CD4-positive, alpha-beta T cell treated with Interleukin-4 for 1 hour (primary cell): ENCODE data around the gene HTR4.
"Not testable (repeated sequence)": the region's sequence is repeated elsewhere in the genome, so short reads cannot be mapped to it uniquely, and the experiment has no call there.

ENCODE experiments used
- DNase-seq, 2 donors: peaks; one replicate each; pipeline ENCODE4 v3.0.0-alpha.2; 2020 to 2022

The HTR4 gene

GRCh38 chr5:148599187-148599586 is 55.1 kb downstream of the HTR4 start:
- no peak for DNase-seq

- no peak for DNase-seq
Measured at GRCh38 chr5:148595697-148596096, 58.6 kb downstream of the HTR4 start.

GRCh38 chr5:148586796-148587195 is 67.5 kb downstream of the HTR4 start:
- no peak for DNase-seq

- DNase-seq: no peak
Measured at GRCh38 chr5:148585988-148586387, 68.3 kb downstream of the HTR4 start.

- no peak for DNase-seq
Measured at GRCh38 chr5:148584103-148584502, 70.2 kb downstream of the HTR4 start.

- no peak for DNase-seq
Measured at GRCh38 chr5:148583421-148583965, 70.8 kb downstream of the HTR4 start.

- DNase-seq: no peak
Measured at GRCh38 chr5:148574167-148574566, 80.2 kb downstream of the HTR4 start.

GRCh38 chr5:148573374-148573773 is 81.0 kb downstream of the HTR4 start:
- no peak for DNase-seq

GRCh38 chr5:148569948-148570347 is 84.4 kb downstream of the HTR4 start:
- DNase-seq: no peak

GRCh38 chr5:148565148-148565547 is 89.2 kb downstream of the HTR4 start:
- no peak for DNase-seq

- no peak for DNase-seq
Measured at GRCh38 chr5:148563021-148563420, 91.3 kb downstream of the HTR4 start.

- DNase-seq: no peak
Measured at GRCh38 chr5:148561801-148562311, 92.5 kb downstream of the HTR4 start.

GRCh38 chr5:148559461-148559860 is 94.9 kb downstream of the HTR4 start:
- no peak for DNase-seq

GRCh38 chr5:148558892-148559291 is 95.4 kb downstream of the HTR4 start:
- no peak for DNase-seq

GRCh38 chr5:148556835-148557234 is 97.5 kb downstream of the HTR4 start:
- no peak for DNase-seq

- DNase-seq: no peak
Measured at GRCh38 chr5:148554621-148555020, 99.7 kb downstream of the HTR4 start.

GRCh38 chr5:148543727-148544126 is 110.6 kb downstream of the HTR4 start:
- no peak for DNase-seq

- no peak for DNase-seq
Measured at GRCh38 chr5:148542812-148543211, 111.5 kb downstream of the HTR4 start.

- no peak for DNase-seq
Measured at GRCh38 chr5:148541054-148541835, 113.1 kb downstream of the HTR4 start.

GRCh38 chr5:148540647-148541046 is 113.7 kb downstream of the HTR4 start:
- no peak for DNase-seq

GRCh38 chr5:148539851-148540250 is 114.5 kb downstream of the HTR4 start:
- no peak for DNase-seq

GRCh38 chr5:148535190-148535589 is 119.1 kb downstream of the HTR4 start:
- DNase-seq: no peak

- no peak for DNase-seq
Measured at GRCh38 chr5:148532969-148533670, 121.2 kb downstream of the HTR4 start.

- not testable (repeated sequence) for DNase-seq
Measured at GRCh38 chr5:148529450-148529849, 124.9 kb downstream of the HTR4 start.
